C4-2B (cell line): Measurements from ENCODE around the gene CAPZA2.

Experiments
- H3K27ac ChIP-seq: fragments of 450-650 bp; 2 replicates; pipeline ENCODE4 v1.5.1; 2017
- CTCF ChIP-seq: fragments of 450-650 bp; conservative IDR thresholded peaks from 2 replicates; pipeline ENCODE4 v1.5.1; 2017; ENCODE audit warnings: mild to moderate bottlenecking
- ZFX ChIP-seq: fragments of 450-650 bp; IDR thresholded peaks from 2 replicates; pipeline ENCODE4 v1.6.1; 2017

Gene CAPZA2

GRCh38 chr7:116829041-116829440, 33.3 kb upstream of the CAPZA2 start:
- no peak overlapping the region for H3K27ac ChIP-seq
- TF ChIP-seq ZFX: no peak
- no peak for TF ChIP-seq CTCF

GRCh38 chr7:116829493-116829892, 32.9 kb upstream of the CAPZA2 start:
- H3K27ac ChIP-seq: no peak overlapping the region

GRCh38 chr7:116832692-116833091, 29.7 kb upstream of the CAPZA2 start:
- no peak overlapping the region for H3K27ac ChIP-seq
- TF ChIP-seq ZFX: no peak
- no peak for TF ChIP-seq CTCF

More at GRCh38 chr7:116829493-116829892, 32.9 kb upstream of the CAPZA2 start:
- TF ChIP-seq CTCF (no peak), ZFX (no peak)

GRCh38 chr7:116834815-116835504, 27.4 kb upstream of the CAPZA2 start:
- H3K27ac ChIP-seq: no peak overlapping the region
- TF ChIP-seq ZFX (no peak), CTCF (no peak)

- H3K27ac ChIP-seq: no peak overlapping the region
- TF ChIP-seq ZFX (no peak), CTCF (no peak)
Observed at GRCh38 chr7:116836048-116836447, 26.3 kb upstream of the CAPZA2 start.

GRCh38 chr7:116836911-116837310, 25.5 kb upstream of the CAPZA2 start:
- H3K27ac ChIP-seq: no peak overlapping the region
- TF ChIP-seq ZFX: no peak
- TF ChIP-seq CTCF: no peak

- no peak for TF ChIP-seq ZFX
- TF ChIP-seq CTCF: no peak
Observed at GRCh38 chr7:116837586-116837985, 24.8 kb upstream of the CAPZA2 start.

More at GRCh38 chr7:116837586-116837985, 24.8 kb upstream of the CAPZA2 start:
- no peak overlapping the region for H3K27ac ChIP-seq
